Panc1 (cell line): ENCODE measurements around the gene LTC4S. TPM values are rescaled to one million over a fixed set of nuclear protein-coding genes. Genes with fewer than 3 reads are reported as not detected.
"Not testable (repeated sequence)": the region's sequence is repeated elsewhere in the genome, so short reads cannot be mapped to it uniquely, and the experiment has no call there.

Experiments used
- ATAC-seq: fragments of 200-7000 bp; cut with Tn5 transposase; 2 replicates; pipeline ENCODE4 v1.9.1; 2020; ENCODE audit warnings: mild to moderate bottlenecking, moderate library complexity
- BruUV-seq: library from RNA; stranded (reverse); fragments of 400-500 nt; replicated peaks from 2 replicates; lab custom pipeline; 2021; lab: Mats Ljungman, UMichigan
- CTCF ChIA-PET: fragments of 300-600 bp; sonication (Branson Sonifier 250); formaldehyde crosslinking; loops from one replicate; lab custom pipeline; 2022; ENCODE audit warnings: antibody characterized with exemption; lab: Charles Lee
- POLR2A ChIA-PET: fragments of 300-600 bp; sonication (Branson Sonifier 250); formaldehyde crosslinking; loops from one replicate; lab custom pipeline; 2022; ENCODE audit warnings: antibody characterized with exemption; lab: Charles Lee
- DNase-seq: peaks from one replicate; pipeline ENCODE4 v3.0.0-alpha.2; 2010; ENCODE audit warnings: low read depth, low spot score
- H3K27ac ChIP-seq: 2 replicates; pipeline ENCODE4 v1.5.1; 2011; ENCODE audit warnings: mild to moderate bottlenecking, low read length, inconsistent platforms
- H3K27me3 ChIP-seq: fragments of 200-500 bp; sonication (Bioruptor generic); 2 replicates; pipeline ENCODE4 v1.6.0; 2014; ENCODE audit warnings: low read length, inconsistent platforms; ENCODE audit not compliant: control insufficient read depth, insufficient read depth
- H3K36me3 ChIP-seq: fragments of 200-500 bp; sonication (Bioruptor generic); 2 replicates; pipeline ENCODE4 v1.5.1; 2014; ENCODE audit warnings: inconsistent platforms, mild to moderate bottlenecking, low read length, moderate library complexity; ENCODE audit not compliant: control insufficient read depth, insufficient read depth
- H3K4me1 ChIP-seq: 2 replicates; pipeline ENCODE4 v1.5.1; 2011; ENCODE audit warnings: inconsistent platforms, mild to moderate bottlenecking, low read length, moderate library complexity; ENCODE audit not compliant: control insufficient read depth, insufficient read depth
- H3K4me3 ChIP-seq, 2 experiments: 2 replicates each; pipeline ENCODE4 v1.5.1; 2011 to 2012; ENCODE audit warnings: low read depth in 2 of 2, low read length in 2 of 2, mild to moderate bottlenecking in 2 of 2, inconsistent platforms in 1 of 2, moderate library complexity in 1 of 2
- H3K9me3 ChIP-seq: fragments of 200-500 bp; sonication (Bioruptor generic); 2 replicates; pipeline ENCODE4 v1.5.1; 2014; ENCODE audit warnings: low read depth, mild to moderate bottlenecking, inconsistent platforms, low read length, moderate library complexity; ENCODE audit not compliant: control insufficient read depth, insufficient read depth
- CTCF ChIP-seq: fragments of 450-650 bp; IDR thresholded peaks from 2 replicates; pipeline ENCODE4 v1.5.1; 2017; ENCODE audit warnings: mild to moderate bottlenecking
- POLR2AphosphoS5 ChIP-seq: IDR thresholded peaks from 2 replicates; pipeline ENCODE4 v1.6.1; 2012; ENCODE audit warnings: mild to moderate bottlenecking, low read depth, low read length, moderate library complexity
- REST ChIP-seq, 2 experiments: IDR thresholded peaks; 2 replicates each; pipeline ENCODE4 v1.6.1; 2011 to 2012; ENCODE audit warnings: low read depth in 2 of 2, control low read depth in 1 of 2, low read length in 1 of 2, mild to moderate bottlenecking in 1 of 2, moderate library complexity in 1 of 2; ENCODE audit not compliant: insufficient read depth in 1 of 2
- SIN3A ChIP-seq: IDR thresholded peaks from 2 replicates; pipeline ENCODE4 v1.6.1; 2012; ENCODE audit warnings: low read depth, mild to moderate bottlenecking, low read length, moderate library complexity, borderline replicate concordance; ENCODE audit not compliant: insufficient read depth
- TCF7L2 ChIP-seq: IDR thresholded peaks from 2 replicates; pipeline ENCODE4 v1.6.1; 2011; ENCODE audit warnings: mild to moderate bottlenecking, low read depth, low read length, inconsistent platforms
- in situ Hi-C: cut with HindIII; loops from 2 replicates; pipeline ENCODE4 v1.10.0; 2016; ENCODE audit warnings: low sequenced_read_pairs, low pct_unique_long_range_greater_than_20kb
- intact Hi-C: fragments of 100-400 bp; cut with micrococcal nuclease; formaldehyde crosslinking; loops from one replicate; pipeline ENCODE4 v1.10.0; 2022; ENCODE audit not compliant: unreplicated experiment
- total RNA-seq: library from RNA; stranded (reverse); gene quantifications from one replicate; pipeline ENCODE4 v1.2.1, GENCODE V29; 2021; ENCODE audit not compliant: unreplicated experiment

The LTC4S gene
- total RNA-seq, 1 experiment from 2014 or later = 0.69 TPM

DNA sequence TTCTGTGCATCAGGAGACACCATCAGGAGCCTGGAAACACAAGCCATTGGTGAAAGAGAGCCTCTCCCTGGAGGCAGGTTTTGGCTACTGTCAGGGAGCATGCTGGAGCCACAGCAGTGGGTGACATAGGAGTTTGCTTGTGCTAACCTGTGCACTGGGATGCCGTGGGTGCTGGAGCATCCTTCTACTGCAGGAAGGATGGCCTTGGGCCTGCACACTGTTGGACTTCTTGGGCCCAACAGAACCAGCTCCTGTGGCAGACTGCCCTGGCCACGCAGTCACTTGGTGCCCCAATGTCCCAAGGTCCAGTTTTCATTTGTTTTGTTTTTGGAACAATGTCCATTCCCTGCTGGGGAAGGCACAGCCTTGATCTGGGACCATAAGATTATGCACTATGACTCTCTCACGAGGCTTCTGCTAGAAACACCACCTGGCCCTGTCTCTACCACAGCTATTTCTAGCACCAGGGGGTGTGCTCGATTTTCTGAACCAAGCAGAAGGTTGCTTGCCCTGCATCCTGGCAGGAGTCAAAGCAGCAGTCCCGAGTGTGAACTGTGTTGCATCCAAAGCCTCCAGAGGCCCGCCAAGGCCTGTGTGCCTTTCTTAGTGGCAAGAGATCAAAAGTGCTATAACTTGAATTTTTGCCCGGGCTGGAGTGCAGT, 5.5 kb upstream of the LTC4S start:
- Histone ChIP-seq H3K27ac (no peak overlapping the region), H3K27me3 (no peaks in the 10 kb centered on the region), H3K9me3 (no peaks in the 10 kb centered on the region), H3K36me3 (no peaks in the 10 kb centered on the region), H3K4me1 (no peaks in the 10 kb centered on the region), H3K4me3 (no peak overlapping the region)
- ATAC-seq = peak; percentile 22
- BruUV-seq = no TSS peak
- in situ Hi-C loops (no loop called here), intact Hi-C loops (no loop called here)
- DNase-seq = no peak
- ChIA-PET CTCF (no interaction called here), POLR2A (no interaction called here)
- TF ChIP-seq REST (IDR thresholded peaks at IDR 0.05; ENCODE audit: insufficient read depth in 1 of 2, low read depth in 2 of 2, low read length in 1 of 2) = no peak
- TF ChIP-seq CTCF = no peak
- TF ChIP-seq POLR2AphosphoS5 = no peak
- no peak for TF ChIP-seq TCF7L2
- no peak for TF ChIP-seq SIN3A

GRCh38 chr5:179789278-179789677, 4.5 kb upstream of the LTC4S start:
- H3K4me1 ChIP-seq, in situ Hi-C loops, BruUV-seq, H3K27ac ChIP-seq, H3K36me3 ChIP-seq, CTCF ChIA-PET, H3K9me3 ChIP-seq, intact Hi-C loops, H3K27me3 ChIP-seq, H3K4me3 ChIP-seq, ATAC-seq, DNase-seq: not testable (repeated sequence)
- POLR2A ChIA-PET = interaction anchor here (0.6 kb wide), 1 partner anchor 31 kb away, joined by 7 read pairs; the partner anchor contains the start of gene SQSTM1

DNA sequence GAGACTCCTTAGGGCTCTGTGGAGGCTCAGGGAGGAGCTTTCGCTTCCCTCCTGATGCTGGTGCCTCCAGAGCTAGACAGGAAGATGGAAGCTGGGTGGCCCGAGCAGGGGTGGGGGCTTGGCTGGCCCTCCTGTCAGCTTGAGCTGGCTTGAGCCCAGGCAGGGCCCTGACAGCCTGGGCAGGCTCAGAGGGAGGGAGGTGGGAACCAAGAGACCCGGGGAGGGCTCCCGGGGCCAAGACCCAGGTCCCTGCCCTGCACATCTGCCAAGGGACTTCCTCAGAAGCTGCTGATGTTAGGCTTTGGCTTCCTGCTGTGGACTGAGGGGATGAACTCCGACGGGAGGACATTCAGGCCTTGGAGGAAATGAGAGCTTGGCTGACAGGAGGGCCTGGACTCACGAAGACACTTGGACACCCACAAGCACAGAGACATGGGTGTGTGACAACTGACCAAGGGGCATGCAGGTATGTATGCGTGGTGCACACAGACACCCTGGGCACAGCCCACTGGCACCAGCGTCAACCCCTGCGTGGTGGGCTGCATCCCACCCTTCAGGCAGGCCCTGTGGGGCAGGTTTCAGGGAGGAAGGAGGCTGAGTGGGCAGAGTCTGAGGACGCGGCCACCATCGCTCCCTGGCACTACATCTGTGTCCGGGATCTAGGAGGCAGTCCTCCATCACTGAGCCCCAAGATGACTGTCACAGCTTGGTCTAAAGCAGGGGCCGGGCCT, 1.7 kb upstream of the LTC4S start:
- ATAC-seq (no peak), DNase-seq (no peak)
- peaks cover 9% of the 10 kb centered on the region for H3K4me1 ChIP-seq
- no TSS peak for BruUV-seq
- H3K27me3 ChIP-seq = no peaks in the 10 kb centered on the region
- ChIA-PET CTCF (interaction anchor here (0.6 kb wide), 1 partner anchor 30 kb away, joined by 5 read pairs; no protein-coding TSS in a partner anchor), POLR2A (interaction anchor here (0.5 kb wide), 1 partner anchor 19 kb away, joined by 5 read pairs; no protein-coding TSS in a partner anchor)
- no peak overlapping the region for H3K27ac ChIP-seq
- TF ChIP-seq REST (IDR thresholded peaks at IDR 0.05; ENCODE audit: insufficient read depth in 1 of 2, low read depth in 2 of 2, low read length in 1 of 2) (no peak), TCF7L2 (no peak), POLR2AphosphoS5 (no peak), SIN3A (no peak), CTCF (no peak)
- intact Hi-C loops (no loop called here), in situ Hi-C loops (no loop called here)
- H3K9me3 ChIP-seq = no peaks in the 10 kb centered on the region
- H3K36me3 ChIP-seq = no peaks in the 10 kb centered on the region
- no peak overlapping the region for H3K4me3 ChIP-seq
